ENCODE data around the gene ARGLU1.

ARGLU1 gene

DNA sequence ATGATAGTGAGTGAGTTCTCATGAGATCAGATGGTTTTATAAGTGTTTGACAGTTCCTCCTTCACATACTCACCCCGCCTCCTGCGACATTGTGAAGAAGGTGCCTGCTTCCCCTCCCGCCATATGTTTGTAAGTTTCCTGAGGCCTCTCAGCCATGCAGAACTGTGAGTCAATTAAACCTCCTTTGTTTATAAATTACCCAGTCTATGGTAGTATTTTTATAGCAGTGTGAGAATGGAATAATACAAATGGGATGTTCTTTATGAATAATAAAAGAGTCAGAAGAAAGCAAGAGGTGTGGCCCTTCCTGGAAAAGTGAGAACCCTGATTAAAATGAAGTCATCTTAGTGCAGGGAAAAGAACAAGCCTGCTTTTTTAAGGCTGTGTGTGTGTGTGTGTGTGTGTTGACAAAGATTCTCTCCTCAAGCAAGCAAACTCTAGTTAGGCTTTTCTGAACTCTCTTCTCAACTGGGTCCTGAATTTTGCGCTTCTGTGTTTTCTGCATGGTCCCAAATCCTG lies 18.8 kb upstream of the ARGLU1 start:
- no peak for DNase-seq (ENCODE audit: low spot score)

DNA sequence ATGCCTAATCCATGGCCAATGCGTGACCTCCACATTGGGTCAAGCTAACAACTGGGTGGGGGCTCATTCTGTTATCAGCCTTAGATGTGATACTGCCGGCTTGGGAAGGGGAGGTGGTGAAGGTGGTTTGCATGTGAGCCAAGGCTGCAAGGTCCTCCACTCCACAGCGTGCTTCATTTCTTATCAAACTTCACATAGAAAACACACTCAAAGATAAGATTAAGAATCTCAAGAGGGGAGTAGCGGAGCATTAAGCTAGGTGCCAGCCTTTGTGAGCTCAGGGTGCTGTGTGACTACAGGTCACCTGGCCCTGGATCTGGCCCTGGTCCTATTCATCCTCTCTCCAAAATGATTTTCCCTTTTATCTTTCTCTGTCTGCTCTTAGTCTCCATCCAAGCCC lies 13.3 kb upstream of the ARGLU1 start:
- no peak for DNase-seq (ENCODE audit: low spot score)

DNA sequence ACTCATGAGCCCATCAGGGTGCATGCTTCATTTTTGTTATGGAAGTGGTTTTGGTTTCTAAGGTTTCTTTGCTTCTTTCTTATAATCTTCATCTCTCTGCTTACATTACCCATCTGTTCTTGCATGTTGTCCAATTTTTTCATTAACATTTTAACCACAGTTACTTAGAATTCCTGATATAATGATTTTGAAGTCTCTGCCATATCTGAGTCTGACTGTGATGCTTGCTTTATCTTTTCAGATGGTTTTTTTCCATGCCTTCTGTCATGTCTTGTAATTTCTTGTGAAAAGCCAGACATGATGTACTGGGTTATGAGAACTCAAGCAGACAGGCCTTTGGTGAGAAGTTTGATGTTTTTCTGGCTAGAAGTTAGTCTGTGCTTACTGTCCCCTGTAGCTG lies 8.0 kb upstream of the ARGLU1 start:
- DNase-seq (ENCODE audit: low spot score): no peak

DNA sequence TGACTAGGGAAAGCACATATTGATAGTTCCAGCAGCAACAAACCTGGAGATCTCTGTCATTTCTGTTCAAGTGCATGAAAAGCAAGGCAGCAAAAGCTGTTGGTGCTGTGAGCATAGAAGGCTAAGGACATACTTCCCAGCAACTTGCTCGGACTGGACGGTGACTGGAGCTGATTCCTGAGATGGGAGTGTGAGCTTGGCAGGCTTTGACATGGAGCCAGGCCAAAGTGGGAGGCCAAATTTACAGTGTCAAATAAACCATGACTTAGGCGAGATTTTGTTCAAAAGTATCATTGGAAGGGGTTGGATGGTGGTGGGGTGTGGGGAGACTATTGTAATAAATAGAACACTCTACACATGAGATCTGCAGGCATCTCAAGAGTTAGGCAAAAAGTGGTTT lies 5.9 kb upstream of the ARGLU1 start:
- DNase-seq (ENCODE audit: low spot score): no peak

- no peak for DNase-seq (ENCODE audit: low spot score)
Measured at GRCh38 chr13:106573284-106573846, 5.4 kb upstream of the ARGLU1 start.

- peak; percentile 82 for DNase-seq (ENCODE audit: low spot score)
Measured at GRCh38 chr13:106570299-106570852, 2.4 kb upstream of the ARGLU1 start.

DNA sequence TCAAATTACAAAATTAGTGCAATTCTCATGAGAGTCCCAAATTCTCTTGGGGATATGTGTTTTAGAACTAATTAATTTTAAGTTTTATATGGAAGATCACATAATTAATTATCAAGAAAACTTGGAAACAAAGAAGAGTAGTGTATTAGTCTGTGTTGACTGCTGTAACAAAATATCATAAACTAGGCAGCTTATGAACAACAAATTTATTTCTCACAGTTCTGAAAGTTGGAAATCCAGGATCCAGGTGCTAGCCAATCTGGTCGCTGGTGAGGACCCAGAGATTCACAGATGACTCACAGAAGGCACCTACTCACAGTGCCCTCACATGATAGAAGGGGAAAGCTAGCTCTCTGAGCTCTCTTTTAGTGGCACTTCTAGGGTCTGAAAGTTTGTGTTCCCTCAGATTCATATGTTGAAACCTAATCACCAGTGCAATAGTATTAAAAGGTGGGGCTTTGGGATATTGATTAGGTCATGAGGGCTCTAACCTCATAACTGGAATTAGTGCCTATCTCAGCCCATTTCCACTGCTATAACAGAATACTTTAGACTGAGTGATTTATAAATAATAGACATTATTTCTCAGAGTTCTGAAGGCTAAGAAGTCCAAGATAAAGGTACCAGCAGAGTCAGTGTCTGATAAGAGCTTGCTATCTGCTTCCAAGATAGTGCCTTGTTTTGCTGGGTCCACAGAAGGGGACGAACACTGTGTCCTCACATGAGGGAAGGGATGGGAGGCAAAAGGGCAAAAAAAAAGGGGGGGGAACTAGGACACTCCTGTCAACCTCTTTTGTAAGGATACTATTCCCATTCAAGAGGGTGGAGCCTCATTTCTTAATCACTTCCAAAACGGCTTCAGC lies 1.5 kb upstream of the ARGLU1 start:
- DNase-seq (ENCODE audit: low spot score): no peak

DNA sequence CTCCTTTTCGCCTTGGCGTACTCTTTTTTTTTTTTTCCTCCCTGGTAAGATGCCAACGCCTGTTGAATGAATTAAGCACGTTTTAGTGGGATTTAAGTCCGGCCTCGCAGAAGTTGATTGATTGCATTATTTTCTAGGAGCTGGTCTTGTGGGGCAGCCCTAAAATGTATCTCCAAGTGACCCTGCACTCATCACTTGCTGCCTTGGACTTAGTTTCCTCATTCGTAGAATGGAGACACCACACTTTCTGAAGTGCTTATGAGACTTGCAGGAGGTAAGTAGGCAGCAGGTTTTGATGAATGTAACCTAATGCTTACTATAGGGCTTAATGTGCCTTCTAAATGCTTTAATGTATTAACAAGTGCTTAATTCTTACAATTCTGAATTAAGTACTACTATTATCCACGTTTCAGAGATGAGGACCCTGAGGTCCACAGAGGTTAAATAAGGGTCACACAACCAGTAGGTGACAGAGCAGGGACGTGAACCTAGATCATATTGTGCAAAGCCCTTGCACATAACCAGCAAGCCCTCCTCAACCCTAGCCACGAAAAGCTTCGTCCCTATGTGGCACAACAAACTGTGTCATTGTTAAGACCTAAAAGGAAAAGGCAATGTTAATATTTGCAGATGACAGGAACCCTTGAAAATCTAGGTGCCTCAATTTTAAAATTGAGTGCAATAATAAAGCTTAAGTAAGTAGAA lies 514 bp upstream of the ARGLU1 start:
- DNase-seq (ENCODE audit: low spot score): no peak

DNA sequence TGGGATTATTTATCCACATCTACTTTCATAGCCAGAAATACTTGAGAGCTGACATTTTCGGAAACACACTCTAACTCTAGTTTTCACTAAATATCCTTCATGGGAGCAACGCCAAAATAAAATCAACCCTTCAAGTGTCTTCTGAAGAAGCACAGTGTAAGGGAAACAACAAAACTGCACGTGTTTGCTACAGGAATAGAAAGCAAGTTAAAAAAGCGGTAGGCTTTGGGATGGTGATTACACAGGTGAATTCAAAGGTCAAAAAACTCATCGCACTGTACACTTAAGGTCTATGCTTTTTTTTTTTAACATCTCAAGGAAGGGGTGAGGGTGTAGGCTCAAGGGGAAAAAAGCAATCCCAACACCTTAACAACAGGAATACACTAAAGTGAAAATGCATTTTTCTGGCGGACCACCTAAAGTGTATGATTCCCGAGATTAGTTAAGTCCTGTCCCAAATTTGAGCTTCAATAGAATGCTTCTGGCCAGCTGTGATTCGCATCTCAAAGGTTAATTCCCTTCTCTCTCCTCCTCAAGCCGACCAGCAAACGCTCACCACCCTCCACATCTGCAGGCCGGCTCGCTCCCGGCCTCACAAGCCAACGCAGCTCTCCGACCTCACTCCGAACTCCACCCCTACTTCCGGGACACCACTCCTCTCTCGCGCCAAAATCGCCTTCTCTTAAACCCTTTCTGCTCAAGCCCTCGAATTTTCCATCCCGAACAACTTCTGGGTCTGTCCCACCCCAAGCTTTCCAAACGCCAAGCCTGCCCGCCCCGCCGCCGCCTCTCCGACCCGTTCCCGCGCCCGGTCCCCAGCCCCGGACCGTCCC lies 1.1 kb downstream of the ARGLU1 start:
- DNase-seq (ENCODE audit: low spot score): peak; percentile 31

DNA sequence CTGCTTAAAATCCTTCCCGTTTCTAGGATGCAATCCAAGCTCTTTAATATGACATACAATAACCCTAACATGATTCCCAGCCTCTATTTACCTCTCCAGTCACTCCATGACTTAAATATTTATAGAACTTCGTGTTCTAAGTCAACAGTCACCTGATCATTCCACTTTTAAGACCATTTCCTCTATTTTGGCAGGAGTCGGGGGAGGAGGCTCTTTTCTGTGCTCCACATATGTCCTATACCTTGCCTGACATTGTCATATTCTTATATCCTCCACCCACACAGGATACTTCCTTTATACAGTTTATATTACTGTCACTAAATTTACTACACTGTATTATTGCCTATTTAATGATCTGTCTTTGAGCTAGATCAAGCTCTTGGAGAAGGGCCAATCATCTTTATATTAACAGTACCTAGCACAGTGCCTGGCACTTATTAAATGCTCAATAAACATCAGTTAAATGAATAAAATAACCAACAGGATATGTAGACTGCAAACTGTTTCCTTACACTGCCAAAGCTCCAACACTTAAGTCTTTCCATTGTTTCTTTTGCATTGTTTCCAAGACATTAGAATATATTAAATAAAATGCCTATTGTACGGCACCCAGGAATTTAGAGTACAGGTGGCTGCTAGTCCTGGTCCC lies 2.7 kb downstream of the ARGLU1 start:
- DNase-seq (ENCODE audit: low spot score): no peak

GRCh38 chr13:106562301-106562700 lies 5.6 kb downstream of the ARGLU1 start:
- no peak for DNase-seq (ENCODE audit: low spot score)

GRCh38 chr13:106561551-106562170 lies 6.3 kb downstream of the ARGLU1 start:
- DNase-seq (ENCODE audit: low spot score): peak; percentile 32

DNA sequence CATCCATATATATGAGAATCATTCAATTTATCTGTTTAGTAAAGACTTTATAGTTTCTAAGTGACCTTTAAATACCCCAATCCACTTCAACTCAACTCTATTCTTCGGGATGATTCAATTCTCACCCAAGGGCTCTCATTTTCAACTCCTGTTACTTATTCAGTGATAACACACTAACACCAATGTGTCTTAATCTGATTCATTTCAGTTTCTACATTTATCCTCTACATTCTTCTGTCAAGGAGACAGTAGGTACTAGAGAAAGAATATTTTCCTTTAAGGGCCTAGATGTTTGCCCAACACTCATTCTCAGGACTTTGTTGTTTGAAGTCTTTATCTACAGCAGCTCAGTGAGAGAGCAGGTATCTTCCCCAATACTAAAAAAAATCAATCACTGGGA lies 7.1 kb downstream of the ARGLU1 start:
- no peak for DNase-seq (ENCODE audit: low spot score)

DNA sequence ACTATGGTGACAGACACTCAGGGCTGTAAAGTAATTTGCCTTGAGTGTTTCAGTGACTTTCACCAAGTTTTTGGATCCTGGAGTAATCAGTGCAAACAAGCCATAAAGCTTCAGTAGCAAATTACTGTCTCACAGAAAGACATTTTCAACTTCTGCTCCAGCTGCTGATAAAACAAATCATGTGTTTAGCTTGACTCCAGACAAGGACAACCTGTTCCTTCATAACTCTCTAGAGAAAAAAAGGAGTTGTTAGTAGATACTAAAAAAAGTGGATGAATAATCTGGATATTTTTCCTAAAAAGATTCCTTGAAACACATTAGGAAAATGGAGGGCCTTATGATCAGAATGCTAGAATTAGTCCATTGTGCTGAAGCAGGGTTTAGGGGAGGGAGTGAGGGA lies 9.4 kb downstream of the ARGLU1 start:
- DNase-seq (ENCODE audit: low spot score): no peak

GRCh38 chr13:106555631-106556328 lies 12.2 kb downstream of the ARGLU1 start:
- DNase-seq (ENCODE audit: low spot score): no peak

DNA sequence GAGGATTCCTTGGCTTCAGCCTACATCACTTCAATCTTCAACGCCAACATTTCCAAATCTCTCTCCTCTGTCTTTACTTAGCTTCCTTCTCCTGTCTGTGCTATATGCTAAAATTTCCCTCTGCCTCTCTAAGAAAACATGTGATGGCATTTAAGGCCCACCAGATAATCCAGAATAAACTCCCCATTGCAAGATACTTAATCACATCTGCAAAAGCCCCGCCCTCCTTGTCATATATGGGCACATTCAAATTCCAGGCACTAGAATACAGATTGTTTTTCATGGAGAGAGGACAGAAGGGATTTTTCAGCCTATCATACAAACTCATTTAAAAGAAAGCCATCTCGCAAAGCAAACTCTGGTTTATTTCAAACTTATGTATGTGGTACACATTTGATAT lies 16.2 kb downstream of the ARGLU1 start:
- no peak for DNase-seq (ENCODE audit: low spot score)

- no peak for DNase-seq (ENCODE audit: low spot score)
Measured at GRCh38 chr13:106551350-106551749, 16.6 kb downstream of the ARGLU1 start.

DNA sequence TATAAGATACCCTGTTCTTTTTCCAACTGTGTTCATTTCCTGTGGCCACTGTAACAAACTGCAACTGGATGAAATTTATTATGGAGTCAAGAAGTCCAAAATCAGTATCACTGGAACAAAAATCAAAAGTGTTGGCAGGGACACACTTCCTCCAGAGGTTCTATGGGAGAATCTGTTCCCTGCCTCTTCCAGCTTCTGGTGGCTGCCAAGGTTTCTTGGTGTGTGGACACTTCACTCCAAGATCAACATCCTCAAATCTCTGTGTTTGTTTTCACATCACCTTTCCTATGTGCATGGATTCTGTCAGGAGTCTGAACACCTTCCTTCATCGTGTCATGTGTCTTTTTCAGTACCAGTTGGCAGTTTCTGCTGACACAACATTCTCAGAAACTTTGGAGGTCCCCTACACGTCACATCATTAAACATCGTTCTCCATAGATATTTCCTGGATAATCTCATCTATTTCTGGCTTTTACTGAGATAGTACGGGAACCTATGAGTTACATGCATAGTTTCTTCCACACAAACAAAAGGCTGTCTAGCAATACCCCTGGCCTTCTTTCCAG lies 17.3 kb downstream of the ARGLU1 start:
- DNase-seq (ENCODE audit: low spot score): no peak

DNA sequence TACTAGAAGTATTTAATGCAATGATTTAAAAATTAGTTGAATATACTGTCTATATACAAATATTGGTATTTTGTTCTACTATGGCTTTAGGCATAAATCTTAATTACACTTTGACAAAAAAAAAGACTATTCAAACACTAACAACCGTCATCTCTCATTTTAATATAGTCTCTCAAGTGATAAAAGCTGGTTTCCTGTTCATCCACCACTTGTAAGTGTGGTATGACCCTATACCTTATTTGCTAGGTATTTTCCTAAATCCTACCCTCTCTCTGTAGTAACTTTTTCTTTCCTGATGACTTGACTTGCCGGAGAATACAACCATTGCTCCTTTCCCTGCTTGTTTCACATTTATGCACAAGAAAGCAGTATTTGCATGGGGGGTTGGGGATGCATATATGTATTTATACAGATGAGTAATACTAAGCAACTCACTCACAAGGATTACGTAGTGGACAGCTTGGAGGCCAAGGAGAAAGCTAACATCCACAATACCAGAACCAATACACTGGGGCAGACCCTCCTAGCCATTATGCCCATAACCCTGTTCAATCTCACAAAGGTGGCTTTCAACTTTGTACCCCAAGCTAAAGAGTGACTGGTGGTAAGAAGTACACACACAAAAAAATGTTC lies 19.8 kb downstream of the ARGLU1 start:
- DNase-seq (ENCODE audit: low spot score): no peak

All from CD4-positive, alpha-beta T cell treated with Interleukin-2 at 100 ng/mL for 4 hours (primary cell).